ENCODE data around the gene TICAM2.
"Not testable (repeated sequence)": the region's sequence is repeated elsewhere in the genome, so short reads cannot be mapped to it uniquely, and the experiment has no call there.

The TICAM2 gene

GRCh38 chr5:115601701-115602590 lies at the start of gene TICAM2:
TSS of gene TICAM2 (minus strand) at chr5:115602479. CDS start at chr5:115581256, 21,223 bp downstream.
- Histone ChIP-seq H3K4me3 (peak within 1 kb of the TSS; percentile 97), H3K27ac (peak within 1 kb of the TSS; percentile 94 to 99)
- TF ChIP-seq CTCF (IDR thresholded peaks at IDR 0.05): no peak
- peak; percentile 79 for DNase-seq (ENCODE audit: low spot score)

- DNase-seq (ENCODE audit: low spot score): no peak
- TF ChIP-seq CTCF (IDR thresholded peaks at IDR 0.05): no peak
- Histone ChIP-seq H3K27ac (no peak overlapping the region), H3K4me3 (no peak overlapping the region)
These were observed 47.3 kb upstream of the TICAM2 start for GRCh38 chr5:115649541-115649940.

- TF ChIP-seq CTCF (IDR thresholded peaks at IDR 0.05): no peak
- no peak for DNase-seq (ENCODE audit: low spot score)
- no peak overlapping the region for H3K4me3 ChIP-seq
- no peak overlapping the region for H3K27ac ChIP-seq
These were observed 45.8 kb upstream of the TICAM2 start for GRCh38 chr5:115648056-115648455.

GRCh38 chr5:115645386-115645785 lies 43.1 kb upstream of the TICAM2 start:
- not testable (repeated sequence) for DNase-seq (ENCODE audit: low spot score); H3K27ac ChIP-seq; H3K4me3 ChIP-seq

- no peak for DNase-seq (ENCODE audit: low spot score)
- no peak overlapping the region for H3K27ac ChIP-seq
- H3K4me3 ChIP-seq: no peak overlapping the region
- no peak for TF ChIP-seq CTCF (IDR thresholded peaks at IDR 0.05)
These were observed 41.8 kb upstream of the TICAM2 start for GRCh38 chr5:115644046-115644445.

- no peak for TF ChIP-seq CTCF (IDR thresholded peaks at IDR 0.05)
- Histone ChIP-seq H3K4me3 (no peak overlapping the region), H3K27ac (no peak overlapping the region)
- DNase-seq (ENCODE audit: low spot score): no peak
These were observed 39.7 kb upstream of the TICAM2 start for GRCh38 chr5:115641948-115642347.

- no peak for DNase-seq (ENCODE audit: low spot score)
- TF ChIP-seq CTCF (IDR thresholded peaks at IDR 0.05): no peak
- H3K4me3 ChIP-seq: no peak overlapping the region
- no peak overlapping the region for H3K27ac ChIP-seq
These were observed 38.0 kb upstream of the TICAM2 start for GRCh38 chr5:115640274-115640673.
